HG02938 (cell line): Measurements from ENCODE around the gene DGKI.

Experiments used
- ATAC-seq: cut with Tn5 transposase; IDR thresholded peaks from one replicate; pipeline ENCODE4 v1.9.1; 2021; ENCODE audit warnings: mild to moderate bottlenecking, moderate library complexity; ENCODE audit not compliant: unreplicated experiment

Gene DGKI

GRCh38 chr7:137846827-137847567 lies at the start of gene DGKI:
DGKI (minus strand) TSS chr7:137846974.
- ATAC-seq, result peak; percentile 59

GRCh38 chr7:137895301-137896221 lies 48.8 kb upstream of the DGKI start:
- ATAC-seq, result peak; percentile 84

GRCh38 chr7:137893143-137893742 lies 46.5 kb upstream of the DGKI start:
- no peak for ATAC-seq

GRCh38 chr7:137891016-137891655 lies 44.4 kb upstream of the DGKI start:
- no peak for ATAC-seq

- no peak for ATAC-seq
These were observed 43.7 kb upstream of the DGKI start for GRCh38 chr7:137890449-137890921.

- no peak for ATAC-seq
These were observed 41.5 kb upstream of the DGKI start for GRCh38 chr7:137888241-137888640.

- no peak for ATAC-seq
These were observed 40.0 kb upstream of the DGKI start for GRCh38 chr7:137886746-137887145.

GRCh38 chr7:137886281-137886680 lies 39.5 kb upstream of the DGKI start:
- ATAC-seq, result no peak

- no peak for ATAC-seq
These were observed 38.9 kb upstream of the DGKI start for GRCh38 chr7:137885678-137886077.

GRCh38 chr7:137882806-137883205 lies 36.0 kb upstream of the DGKI start:
- no peak for ATAC-seq

- ATAC-seq, result peak; percentile 96
These were observed 35.5 kb upstream of the DGKI start for GRCh38 chr7:137882261-137882668.

- ATAC-seq, result peak; percentile 17
These were observed 35.0 kb upstream of the DGKI start for GRCh38 chr7:137881607-137882260.

GRCh38 chr7:137880432-137880831 lies 33.7 kb upstream of the DGKI start:
- ATAC-seq, result no peak

- ATAC-seq, result no peak
These were observed 32.8 kb upstream of the DGKI start for GRCh38 chr7:137879357-137880158.

GRCh38 chr7:137878333-137878961 lies 31.7 kb upstream of the DGKI start:
- no peak for ATAC-seq

- ATAC-seq, result no peak
These were observed 30.4 kb upstream of the DGKI start for GRCh38 chr7:137877027-137877675.

- ATAC-seq, result no peak
These were observed 29.0 kb upstream of the DGKI start for GRCh38 chr7:137875746-137876145.

GRCh38 chr7:137873979-137874777 lies 27.4 kb upstream of the DGKI start:
- ATAC-seq, result no peak
